Vagina (tissue), 2 donors: Measurements from ENCODE around the gene PSME2. TPM values are rescaled to one million over a fixed set of nuclear protein-coding genes. Genes with fewer than 3 reads are reported as not detected.

ENCODE experiments used
- DNase-seq, 2 donors: peaks; one replicate each; pipeline ENCODE4 v3.0.0-alpha.2; 2017; ENCODE audit errors: extremely low spot score in 2 of 2
- H3K27ac ChIP-seq: fragments of 200-600 bp; sonication (generic); one replicate; pipeline ENCODE4 v1.5.1; 2019
- H3K27me3 ChIP-seq: fragments of 200-600 bp; sonication (generic); one replicate; pipeline ENCODE4 v1.5.1; 2019
- H3K36me3 ChIP-seq, 2 donors: fragments of 200-600 bp; sonication (generic); one replicate each; pipeline ENCODE4 v1.5.1; 2017 to 2019
- H3K4me1 ChIP-seq: fragments of 200-600 bp; sonication (generic); one replicate; pipeline ENCODE4 v1.5.1; 2019
- H3K4me3 ChIP-seq, 2 donors: fragments of 200-600 bp; sonication (generic); 1 replicate in 1 of 2; 2 replicates in 1 of 2; pipeline ENCODE4 v1.5.1; 2016 to 2019
- H3K9me3 ChIP-seq: fragments of 200-600 bp; sonication (generic); one replicate; pipeline ENCODE4 v1.5.1; 2019
- POLR2A ChIP-seq, 2 donors: fragments of 450-650 bp; IDR thresholded peaks; one replicate each; pipeline ENCODE4 v1.6.1; 2017; ENCODE audit warnings: antibody characterized with exemption in 2 of 2, mild to moderate bottlenecking in 2 of 2, moderate library complexity in 2 of 2
- POLR2AphosphoS5 ChIP-seq, 2 donors: sonication (generic); formaldehyde crosslinking; IDR thresholded peaks; one replicate each; pipeline ENCODE4 v1.9.0; 2017; ENCODE audit warnings: antibody characterized with exemption in 2 of 2, mild to moderate bottlenecking in 2 of 2, low read depth in 1 of 2; ENCODE audit not compliant: insufficient read depth in 1 of 2
- intact Hi-C: fragments of 100-400 bp; cut with DNase I; formaldehyde crosslinking; loops from one replicate; pipeline ENCODE4 v1.15.1; 2023
- total RNA-seq: library from RNA; depleted of rRNA; stranded (reverse); fragments of >200 nt; gene quantifications from one replicate; pipeline ENCODE4 v1.2.3, GENCODE V29; 2016
- TF ChIP-seq, protein P1 (sequence below), 3 experiments: fragments of 450-650 bp in 2 of 3; fragments of 200-600 bp in 1 of 3; sonication (generic) in 1 of 3; IDR thresholded peaks; one replicate each; pipeline ENCODE4 v1.5.1; 2017 to 2019; ENCODE audit warnings: antibody characterized with exemption in 3 of 3, mild to moderate bottlenecking in 2 of 3, moderate library complexity in 2 of 3

The PSME2 gene
- total RNA-seq, 1 donor from 2014 or later: 131 TPM

DNA sequence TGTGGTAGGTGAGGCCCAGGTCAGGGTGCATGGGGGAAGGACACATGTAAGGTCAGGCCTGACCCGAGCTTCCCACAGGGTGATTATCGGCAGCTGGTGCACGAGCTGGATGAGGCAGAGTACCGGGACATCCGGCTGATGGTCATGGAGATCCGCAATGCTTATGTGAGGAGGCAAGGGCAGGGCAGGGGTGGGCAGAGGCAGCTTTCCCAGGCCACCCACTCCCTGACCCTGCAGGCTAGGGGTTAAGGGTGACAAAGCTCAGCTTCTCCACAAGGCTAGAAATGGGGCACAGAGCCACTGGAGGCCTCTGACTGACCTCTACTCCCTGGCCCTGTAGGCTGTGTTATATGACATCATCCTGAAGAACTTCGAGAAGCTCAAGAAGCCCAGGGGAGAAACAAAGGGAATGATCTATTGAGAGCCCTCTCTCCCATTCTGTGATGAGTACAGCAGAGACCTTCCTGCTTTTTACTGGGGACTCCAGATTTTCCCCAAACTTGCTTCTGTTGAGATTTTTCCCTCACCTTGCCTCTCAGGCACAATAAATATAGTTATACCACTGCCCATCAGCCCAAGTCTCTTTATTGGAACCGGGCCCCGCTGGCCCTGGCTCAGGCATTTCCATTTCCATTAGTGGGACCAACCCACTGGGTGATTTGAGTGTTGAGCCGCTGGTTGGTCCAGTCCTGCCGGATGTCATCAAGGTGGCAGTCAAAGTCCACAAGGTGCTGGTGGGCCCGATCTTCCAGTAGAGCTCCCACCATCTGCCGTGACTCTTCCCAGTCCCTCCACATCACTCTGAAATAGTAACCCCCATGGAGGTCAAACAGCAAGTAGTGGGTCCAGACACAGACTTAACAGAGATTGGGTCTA is 7.8 kb downstream of the PSME2 start:
- H3K4me3 ChIP-seq: no peak overlapping the region
- H3K36me3 ChIP-seq: peaks cover 0 to 22% of the 10 kb centered on the region in 2 donors
- intact Hi-C loops: no loop called here
- TF ChIP-seq, protein P1, sequence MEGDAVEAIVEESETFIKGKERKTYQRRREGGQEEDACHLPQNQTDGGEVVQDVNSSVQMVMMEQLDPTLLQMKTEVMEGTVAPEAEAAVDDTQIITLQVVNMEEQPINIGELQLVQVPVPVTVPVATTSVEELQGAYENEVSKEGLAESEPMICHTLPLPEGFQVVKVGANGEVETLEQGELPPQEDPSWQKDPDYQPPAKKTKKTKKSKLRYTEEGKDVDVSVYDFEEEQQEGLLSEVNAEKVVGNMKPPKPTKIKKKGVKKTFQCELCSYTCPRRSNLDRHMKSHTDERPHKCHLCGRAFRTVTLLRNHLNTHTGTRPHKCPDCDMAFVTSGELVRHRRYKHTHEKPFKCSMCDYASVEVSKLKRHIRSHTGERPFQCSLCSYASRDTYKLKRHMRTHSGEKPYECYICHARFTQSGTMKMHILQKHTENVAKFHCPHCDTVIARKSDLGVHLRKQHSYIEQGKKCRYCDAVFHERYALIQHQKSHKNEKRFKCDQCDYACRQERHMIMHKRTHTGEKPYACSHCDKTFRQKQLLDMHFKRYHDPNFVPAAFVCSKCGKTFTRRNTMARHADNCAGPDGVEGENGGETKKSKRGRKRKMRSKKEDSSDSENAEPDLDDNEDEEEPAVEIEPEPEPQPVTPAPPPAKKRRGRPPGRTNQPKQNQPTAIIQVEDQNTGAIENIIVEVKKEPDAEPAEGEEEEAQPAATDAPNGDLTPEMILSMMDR (IDR thresholded peaks at IDR 0.05): no peak
- TF ChIP-seq POLR2AphosphoS5 (IDR thresholded peaks at IDR 0.05; ENCODE audit: insufficient read depth in 1 of 2, low read depth in 1 of 2): no peak
- TF ChIP-seq POLR2A (IDR thresholded peaks at IDR 0.05): no peak
- DNase-seq: no peak
- peak overlapping the region; percentile 16 for H3K27ac ChIP-seq
- peaks cover 52% of the 10 kb centered on the region for H3K4me1 ChIP-seq
- no peaks in the 10 kb centered on the region for H3K9me3 ChIP-seq
- no peaks in the 10 kb centered on the region for H3K27me3 ChIP-seq

- peaks cover 0 to 22% of the 10 kb centered on the region in 2 donors for H3K36me3 ChIP-seq
- H3K4me3 ChIP-seq: no peak overlapping the region
- DNase-seq: no peak
- intact Hi-C loops: no loop called here
- peak overlapping the region; percentile 10 for H3K27ac ChIP-seq
- peaks cover 52% of the 10 kb centered on the region for H3K4me1 ChIP-seq
- no peaks in the 10 kb centered on the region for H3K9me3 ChIP-seq
- H3K27me3 ChIP-seq: no peaks in the 10 kb centered on the region
- no peak for TF ChIP-seq POLR2AphosphoS5 (IDR thresholded peaks at IDR 0.05; ENCODE audit: insufficient read depth in 1 of 2, low read depth in 1 of 2)
- TF ChIP-seq, protein P1 (IDR thresholded peaks at IDR 0.05): no peak
These were observed 8.6 kb downstream of the PSME2 start for GRCh38 chr14:24137529-24138395.

DNA sequence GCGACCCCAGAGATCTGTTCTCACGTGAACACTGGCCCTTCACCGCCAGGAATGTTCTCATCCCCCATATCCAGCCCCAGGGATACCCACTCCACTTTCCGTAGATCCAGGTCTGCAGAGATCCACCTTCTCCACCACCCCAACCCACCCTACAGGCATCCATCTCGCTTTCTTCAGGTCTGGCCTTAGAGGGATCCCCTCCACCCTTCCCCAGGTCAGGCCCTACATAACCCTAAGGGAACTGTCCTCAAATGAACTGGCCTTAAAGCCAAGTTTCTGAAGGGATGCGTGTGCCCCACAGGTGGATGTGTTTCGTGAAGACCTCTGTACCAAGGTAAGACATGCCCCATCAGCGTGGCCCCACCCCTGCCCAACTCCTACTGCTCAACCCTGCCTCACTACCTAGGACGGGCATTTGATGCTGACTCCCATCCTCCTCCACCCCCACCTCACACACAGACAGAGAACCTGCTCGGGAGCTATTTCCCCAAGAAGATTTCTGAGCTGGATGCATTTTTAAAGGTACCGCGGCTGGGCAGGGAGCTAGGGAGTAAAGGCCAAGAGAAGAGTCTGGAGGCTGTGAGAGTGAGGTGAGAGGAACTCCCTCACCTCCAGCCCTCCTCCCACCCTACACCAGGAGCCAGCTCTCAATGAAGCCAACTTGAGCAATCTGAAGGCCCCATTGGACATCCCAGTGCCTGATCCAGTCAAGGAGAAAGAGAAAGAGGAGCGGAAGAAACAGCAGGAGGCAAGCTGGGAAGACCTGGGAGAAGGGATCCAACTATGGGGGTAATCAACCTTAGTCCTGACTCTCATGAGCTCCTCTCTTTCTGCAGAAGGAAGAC is 9.5 kb downstream of the PSME2 start:
- intact Hi-C loops: no loop called here

GRCh38 chr14:24135834-24136683 is 10.4 kb downstream of the PSME2 start, which contains the start of gene PSME1:
PSME1 (plus strand) TSS chr14:24136194; CDS start chr14:24136263, 69 bp downstream.
- no peaks in the 10 kb centered on the region for H3K9me3 ChIP-seq
- TF ChIP-seq, protein P1 (IDR thresholded peaks at IDR 0.05): no peak
- TF ChIP-seq POLR2AphosphoS5 (IDR thresholded peaks at IDR 0.05; ENCODE audit: insufficient read depth in 1 of 2, low read depth in 1 of 2): peak; percentile 34 to 85
- TF ChIP-seq POLR2A (IDR thresholded peaks at IDR 0.05): peak in 1 of 2 donors; percentile 68
- intact Hi-C loops: no loop called here
- peak within 1 kb of the TSS; percentile 85 for H3K27ac ChIP-seq
- H3K4me1 ChIP-seq: peaks cover 44% of the 10 kb centered on the region
- no peaks in the 10 kb centered on the region for H3K27me3 ChIP-seq
- H3K4me3 ChIP-seq: peak within 1 kb of the TSS; percentile 68 to 100
- peaks cover 0 to 22% of the 10 kb centered on the region in 2 donors for H3K36me3 ChIP-seq
- DNase-seq: no peak

More for the DNA sequence above, 9.5 kb downstream of the PSME2 start:
- Histone ChIP-seq H3K36me3 (peaks cover 0 to 22% of the 10 kb centered on the region in 2 donors), H3K27me3 (no peaks in the 10 kb centered on the region), H3K27ac (peak overlapping the region; percentile 85), H3K4me1 (peaks cover 46% of the 10 kb centered on the region), H3K4me3 (peak overlapping the region; percentile 68 to 100), H3K9me3 (no peaks in the 10 kb centered on the region)
- DNase-seq: no peak
- TF ChIP-seq, protein P1 (IDR thresholded peaks at IDR 0.05): no peak
- TF ChIP-seq POLR2AphosphoS5 (IDR thresholded peaks at IDR 0.05; ENCODE audit: insufficient read depth in 1 of 2, low read depth in 1 of 2) (no peak), POLR2A (IDR thresholded peaks at IDR 0.05) (no peak)
